Lower leg skin (tissue), 4 donors: ENCODE data around the gene IGIP. TPM values are rescaled to one million over a fixed set of nuclear protein-coding genes. Genes with fewer than 3 reads are reported as not detected.
A peak's percentile ranks its signal among the peaks of the same experiment; 100 is the strongest.
"Not testable (repeated sequence)": the region's sequence is repeated elsewhere in the genome, so short reads cannot be mapped to it uniquely, and the experiment has no call there.

Experiments
- DNase-seq, 2 donors: peaks; one replicate each; pipeline ENCODE4 v3.0.0-alpha.2; 2019; ENCODE audit warnings: low spot score in 2 of 2
- H3K4me3 ChIP-seq: fragments of 200-600 bp; sonication (generic); 2 replicates; pipeline ENCODE4 v1.5.1; 2017; ENCODE audit warnings: mild to moderate bottlenecking, low read depth; ENCODE audit not compliant: poor library complexity, severe bottlenecking
- POLR2A ChIP-seq, 2 donors: fragments of 450-650 bp; IDR thresholded peaks; one replicate each; pipeline ENCODE4 v1.6.1; 2016 to 2017; ENCODE audit warnings: antibody characterized with exemption in 2 of 2, mild to moderate bottlenecking in 1 of 2, moderate library complexity in 1 of 2
- WGBS, 2 donors: methylation state at CpG; one replicate each; pipeline ENCODE4 v1.1.5; 2018; 5-methylcytosine and 5-hydroxymethylcytosine counted together
- intact Hi-C: fragments of 100-400 bp; cut with DNase I; formaldehyde crosslinking; loops from one replicate; pipeline ENCODE4 v1.15.0; 2023; ENCODE audit warnings: low total_unique reads
- total RNA-seq, 4 donors: library from RNA; depleted of rRNA; stranded (reverse); fragments of >200 nt; gene quantifications; one replicate each; pipeline ENCODE4 v1.1.0, GENCODE V29; 2016
- TF ChIP-seq, protein P1 (sequence below), 3 donors: fragments of 450-650 bp; IDR thresholded peaks; one replicate each; pipeline ENCODE4 v1.5.1; 2016; ENCODE audit warnings: antibody characterized with exemption in 3 of 3, mild to moderate bottlenecking in 3 of 3, moderate library complexity in 2 of 3

Gene IGIP
- total RNA-seq, 4 donors from 2014 or later: 7.5 to 10.4 (median 8.0) TPM

DNA sequence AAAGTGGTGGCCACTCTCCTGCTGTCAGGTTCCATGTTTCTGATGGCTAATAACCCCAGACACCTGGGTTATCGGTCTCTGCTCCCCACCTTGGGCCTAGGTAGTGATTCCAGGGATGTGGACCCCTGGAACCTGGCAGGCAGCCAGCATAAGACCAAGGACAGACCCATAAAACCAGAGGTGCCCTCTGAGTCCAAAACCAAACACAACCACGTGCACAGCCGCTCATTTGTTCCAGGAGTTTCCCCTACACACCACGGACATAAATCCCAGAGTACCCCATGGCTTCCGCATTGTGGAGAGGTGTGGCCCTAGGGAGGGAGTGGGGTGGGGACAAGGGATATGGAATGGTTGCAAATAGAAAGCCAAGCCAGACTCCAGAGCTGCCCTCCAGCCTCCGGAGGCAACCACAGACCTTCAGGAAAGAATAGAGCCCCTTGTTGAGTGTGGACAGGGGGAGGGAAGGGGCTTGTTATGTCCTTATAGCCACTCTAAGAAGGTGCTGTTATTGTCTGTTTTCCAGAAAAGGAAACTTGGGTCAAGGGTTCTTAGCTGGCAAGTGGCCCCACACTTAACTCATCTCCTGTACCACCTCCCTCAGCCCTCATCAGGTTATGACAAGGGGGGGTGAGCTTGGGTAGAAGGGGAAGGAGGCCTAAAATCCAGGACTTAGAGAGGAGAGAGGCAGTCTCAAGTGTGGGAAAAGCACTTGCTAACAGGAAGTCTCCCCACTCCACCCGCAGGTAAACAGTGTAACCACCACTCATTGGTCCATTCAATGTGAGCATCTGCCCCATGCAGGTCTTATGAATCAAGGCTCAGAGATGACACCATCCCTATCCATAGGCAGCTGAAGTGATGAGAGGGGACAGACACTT is 25.6 kb downstream of the IGIP start:
- peak in 1 of 2 donors; percentile 77 for DNase-seq
- 64 to 69% methylated on average over 7 of the region's 7 CpGs for WGBS, 2 donors
- intact Hi-C loops: loop anchor here (10.0 kb wide), 1 partner anchor 357 kb away; the partner anchor contains the start of gene PSD2
- TF ChIP-seq, protein P1, sequence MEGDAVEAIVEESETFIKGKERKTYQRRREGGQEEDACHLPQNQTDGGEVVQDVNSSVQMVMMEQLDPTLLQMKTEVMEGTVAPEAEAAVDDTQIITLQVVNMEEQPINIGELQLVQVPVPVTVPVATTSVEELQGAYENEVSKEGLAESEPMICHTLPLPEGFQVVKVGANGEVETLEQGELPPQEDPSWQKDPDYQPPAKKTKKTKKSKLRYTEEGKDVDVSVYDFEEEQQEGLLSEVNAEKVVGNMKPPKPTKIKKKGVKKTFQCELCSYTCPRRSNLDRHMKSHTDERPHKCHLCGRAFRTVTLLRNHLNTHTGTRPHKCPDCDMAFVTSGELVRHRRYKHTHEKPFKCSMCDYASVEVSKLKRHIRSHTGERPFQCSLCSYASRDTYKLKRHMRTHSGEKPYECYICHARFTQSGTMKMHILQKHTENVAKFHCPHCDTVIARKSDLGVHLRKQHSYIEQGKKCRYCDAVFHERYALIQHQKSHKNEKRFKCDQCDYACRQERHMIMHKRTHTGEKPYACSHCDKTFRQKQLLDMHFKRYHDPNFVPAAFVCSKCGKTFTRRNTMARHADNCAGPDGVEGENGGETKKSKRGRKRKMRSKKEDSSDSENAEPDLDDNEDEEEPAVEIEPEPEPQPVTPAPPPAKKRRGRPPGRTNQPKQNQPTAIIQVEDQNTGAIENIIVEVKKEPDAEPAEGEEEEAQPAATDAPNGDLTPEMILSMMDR (IDR thresholded peaks at IDR 0.05): no peak
- no peak for TF ChIP-seq POLR2A (IDR thresholded peaks at IDR 0.05)
- no peak overlapping the region for H3K4me3 ChIP-seq

DNA sequence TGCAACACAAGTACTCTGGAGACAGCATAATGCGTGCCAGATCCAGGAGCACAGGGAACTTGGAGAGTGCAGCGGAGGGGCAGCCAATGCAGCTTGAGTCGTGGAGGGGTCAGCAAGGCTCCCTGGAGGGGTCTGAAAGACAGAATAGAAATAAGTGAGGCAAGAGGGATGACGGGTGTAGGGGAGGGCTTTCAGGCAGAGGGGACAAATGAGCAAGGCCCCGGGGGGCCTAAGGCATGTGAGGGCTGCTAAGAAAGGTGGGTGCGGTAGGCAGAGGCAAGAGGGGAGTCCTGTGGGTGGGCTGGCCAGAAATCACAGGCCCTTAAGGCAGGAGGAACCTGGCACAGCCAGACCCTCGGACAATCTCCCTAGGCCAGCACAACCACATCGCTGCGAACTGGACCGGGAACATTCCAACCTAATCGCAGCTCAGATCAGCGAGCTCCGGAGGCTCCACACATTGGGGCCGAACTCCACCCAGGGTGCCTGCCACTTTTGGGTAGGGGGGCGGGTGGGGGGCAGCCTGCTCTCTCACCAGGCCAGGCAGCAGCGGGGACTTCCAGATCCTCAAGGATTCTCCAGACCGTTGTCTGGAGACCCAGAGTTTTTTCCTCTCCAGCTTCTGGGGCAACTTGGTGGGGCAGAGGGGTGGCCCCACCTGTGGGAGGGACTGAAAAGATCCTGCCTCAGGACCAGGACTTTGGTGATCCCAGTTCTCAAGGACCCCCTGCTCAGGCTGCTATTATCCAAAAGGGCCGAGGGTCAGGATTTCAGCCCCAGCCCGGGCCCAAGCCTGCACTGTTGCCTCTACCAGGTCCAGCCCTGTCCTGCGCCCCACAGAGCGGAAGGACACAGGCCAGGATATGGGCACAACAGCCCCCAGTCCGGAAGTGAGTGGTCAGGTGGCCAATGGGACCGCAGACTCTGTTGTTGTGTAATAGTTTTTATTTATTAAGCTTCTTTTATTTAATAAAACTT is 26.6 kb downstream of the IGIP start:
- WGBS, 2 donors: 64 to 65% methylated on average over 23 of the region's 23 CpGs
- peak in 1 of 2 donors; percentile 81 for DNase-seq
- intact Hi-C loops: loop anchor here (10.0 kb wide), 1 partner anchor 358 kb away; the partner anchor contains the start of gene PSD2

DNA sequence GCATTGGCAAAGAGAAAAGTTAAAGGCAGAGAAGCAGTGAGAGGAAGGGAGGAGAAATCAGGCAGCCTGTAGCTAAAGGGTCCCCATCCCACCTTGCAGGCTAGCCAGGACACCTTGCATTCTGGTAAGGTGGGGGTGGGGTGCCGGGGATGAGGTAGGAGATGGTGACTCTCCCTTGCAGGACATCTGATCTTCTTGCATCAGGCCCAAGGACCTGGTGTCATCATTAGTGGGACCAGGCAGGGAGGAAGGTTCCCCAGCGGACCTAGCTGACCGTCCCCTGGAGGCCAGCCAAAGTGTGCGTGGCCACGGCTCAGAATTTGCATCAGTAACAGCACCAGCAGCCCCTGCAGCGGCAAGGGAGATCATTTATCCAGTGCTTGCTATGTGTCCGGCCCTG is 27.5 kb downstream of the IGIP start:
- no peak overlapping the region for H3K4me3 ChIP-seq
- intact Hi-C loops: loop anchor here (10.0 kb wide), 1 partner anchor 358 kb away; the partner anchor contains the start of gene PSD2
- WGBS, 2 donors: 50 to 66% methylated on average over 7 of the region's 7 CpGs
- no peak for DNase-seq
- TF ChIP-seq, protein P1 (IDR thresholded peaks at IDR 0.05): no peak
- no peak for TF ChIP-seq POLR2A (IDR thresholded peaks at IDR 0.05)

More for the DNA sequence above, 26.6 kb downstream of the IGIP start:
- TF ChIP-seq, protein P1 (IDR thresholded peaks at IDR 0.05): no peak
- no peak for TF ChIP-seq POLR2A (IDR thresholded peaks at IDR 0.05)
- no peak overlapping the region for H3K4me3 ChIP-seq

DNA sequence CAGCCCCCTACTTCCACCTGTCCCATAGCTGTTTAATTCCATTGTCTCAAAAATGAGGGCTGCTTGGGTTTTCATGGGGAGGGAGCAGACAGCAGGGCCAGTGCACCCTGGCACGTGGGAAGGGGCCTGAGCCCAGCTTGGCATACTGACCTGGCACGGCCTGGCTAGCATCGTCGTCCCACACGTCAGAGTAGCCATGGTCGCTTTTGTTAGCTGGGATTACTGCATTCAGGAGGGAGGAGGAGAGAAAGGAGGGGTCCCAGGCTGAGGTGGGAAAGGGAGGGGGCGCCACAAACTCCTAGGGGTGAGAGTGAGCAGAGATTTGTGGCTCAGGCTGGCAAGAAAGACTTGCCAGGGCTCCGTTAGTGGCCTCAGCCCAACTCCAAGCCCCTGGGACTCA is 28.2 kb downstream of the IGIP start:
- DNase-seq: no peak
- no peak for TF ChIP-seq POLR2A (IDR thresholded peaks at IDR 0.05)
- TF ChIP-seq, protein P1 (IDR thresholded peaks at IDR 0.05): no peak
- 72 to 75% methylated on average over 8 of the region's 8 CpGs for WGBS, 2 donors
- H3K4me3 ChIP-seq: no peak overlapping the region
- intact Hi-C loops: loop anchor here (10.0 kb wide), 1 partner anchor 359 kb away; the partner anchor contains the start of gene PSD2

DNA sequence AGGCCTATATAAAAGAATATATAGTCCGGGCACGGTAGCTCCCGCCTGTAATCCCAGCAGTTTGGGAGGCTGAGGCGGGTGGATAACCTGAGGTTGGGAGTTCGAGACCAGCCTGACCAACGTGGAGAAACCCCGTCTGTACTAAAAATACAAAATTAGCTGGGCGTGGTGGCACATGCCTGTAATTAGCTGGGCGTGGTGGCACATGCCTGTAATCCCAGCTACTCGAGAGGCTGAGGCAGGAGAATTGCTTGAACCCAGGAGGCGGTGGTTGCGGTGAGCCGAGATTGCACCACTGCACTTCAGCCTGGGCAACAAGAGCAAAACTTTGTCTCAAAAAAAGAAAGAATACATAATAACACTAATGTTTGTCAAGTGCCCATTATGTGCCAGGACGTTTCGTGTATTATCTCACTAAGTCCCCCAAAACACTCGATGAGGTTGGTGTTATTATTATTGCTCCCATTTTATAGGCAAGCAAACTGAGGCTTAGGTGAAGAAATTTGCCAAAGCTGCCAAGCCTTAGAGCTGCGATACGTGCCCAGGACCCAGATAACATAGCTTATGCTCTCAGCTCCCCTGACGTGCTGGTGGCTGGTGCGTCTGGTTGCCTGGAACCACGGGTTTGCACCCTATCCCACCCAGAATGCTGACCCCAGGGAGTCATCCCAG is 29.1 kb downstream of the IGIP start:
- WGBS, 2 donors: 69 to 71% methylated on average over 21 of the region's 21 CpGs
- H3K4me3 ChIP-seq, DNase-seq: not testable (repeated sequence)
- intact Hi-C loops: loop anchor here (10.0 kb wide), 1 partner anchor 360 kb away; the partner anchor contains the start of gene PSD2
